ENCODE measurements around the gene POP5. TPM values are rescaled to one million over a fixed set of nuclear protein-coding genes. Genes with fewer than 3 reads are reported as not detected.

POP5 gene
- total RNA-seq, 1 experiment from 2014 or later, result 41.0 TPM

- no peaks in the 10 kb centered on the region for H3K9me3 ChIP-seq (ENCODE audit: low read depth, low read length, poor library complexity, severe bottlenecking)
- ChIA-PET POLR2A (ENCODE audit: low non-redundant PET) (no interaction called here), CTCF (interaction anchor here (0.6 kb wide), 1 partner anchor 319 kb away, joined by 4 read pairs; no protein-coding TSS in a partner anchor)
- H3K27me3 ChIP-seq (replicated peaks; ENCODE audit: insufficient read depth, low read depth, low read length, poor library complexity), result no peaks in the 10 kb centered on the region
- TF ChIP-seq CTCF (conservative IDR thresholded peaks at IDR 0.05; ENCODE audit: low read depth, low read length) (peak; percentile 25; the same call in 1 of the 2 replicates), EZH2 (IDR thresholded peaks at IDR 0.05; ENCODE audit: borderline replicate concordance, low read depth, low read length, poor library complexity, severe bottlenecking) (no peak)
- no peak overlapping the region for H3K27ac ChIP-seq (ENCODE audit: low read depth, low read length, poor library complexity, severe bottlenecking)
- DNase-seq (ENCODE audit: low spot score), result peak; percentile 52
- intact Hi-C loops (cut with micrococcal nuclease; ENCODE audit: unreplicated experiment), result loop anchor here (5.0 kb wide), 2 partner anchors 63 to 528 kb away; no protein-coding TSS in a partner anchor
- no peaks in the 10 kb centered on the region for H3K36me3 ChIP-seq (ENCODE audit: insufficient read depth, low read length, poor library complexity, severe bottlenecking)
- H3K4me3 ChIP-seq (ENCODE audit: low read depth, low read length, poor library complexity, severe bottlenecking), result peak overlapping the region; percentile 44
- no TSS peak for BruUV-seq (replicated peaks)
- H3K4me1 ChIP-seq (ENCODE audit: insufficient read depth, low read length, poor library complexity, severe bottlenecking), result peaks cover 10% of the 10 kb centered on the region
These were observed 3.3 kb upstream of the POP5 start for GRCh38 chr12:120584343-120585149.

- intact Hi-C loops (cut with micrococcal nuclease; ENCODE audit: unreplicated experiment), result loop anchor here (1.0 to 5.0 kb wide), 5 partner anchors 64 to 529 kb away; no protein-coding TSS in a partner anchor
- Histone ChIP-seq H3K9me3 (ENCODE audit: low read depth, low read length, poor library complexity, severe bottlenecking) (no peaks in the 10 kb centered on the region), H3K36me3 (ENCODE audit: insufficient read depth, low read length, poor library complexity, severe bottlenecking) (peaks cover 5% of the 10 kb centered on the region), H3K27me3 (replicated peaks; ENCODE audit: insufficient read depth, low read depth, low read length, poor library complexity) (no peaks in the 10 kb centered on the region), H3K4me1 (ENCODE audit: insufficient read depth, low read length, poor library complexity, severe bottlenecking) (peaks cover 10% of the 10 kb centered on the region), H3K4me3 (ENCODE audit: low read depth, low read length, poor library complexity, severe bottlenecking) (peak overlapping the region; percentile 44), H3K27ac (ENCODE audit: low read depth, low read length, poor library complexity, severe bottlenecking) (no peak overlapping the region)
- CTCF ChIA-PET, result interaction anchor here (0.6 to 1.2 kb wide), 2 partner anchors 320 to 388 kb away, joined by 3 to 4 read pairs; no protein-coding TSS in a partner anchor
- BruUV-seq (replicated peaks), result no TSS peak
- POLR2A ChIA-PET (ENCODE audit: low non-redundant PET), result no interaction called here
- TF ChIP-seq EZH2 (IDR thresholded peaks at IDR 0.05; ENCODE audit: borderline replicate concordance, low read depth, low read length, poor library complexity, severe bottlenecking) (no peak), CTCF (conservative IDR thresholded peaks at IDR 0.05; ENCODE audit: low read depth, low read length) (peak; percentile 95)
- DNase-seq (ENCODE audit: low spot score), result peak; percentile 86
These were observed 2.4 kb upstream of the POP5 start for GRCh38 chr12:120583478-120584030.

GRCh38 chr12:120581998-120582397 is 796 bp upstream of the POP5 start:
- Histone ChIP-seq H3K27ac (ENCODE audit: low read depth, low read length, poor library complexity, severe bottlenecking) (no peak overlapping the region), H3K36me3 (ENCODE audit: insufficient read depth, low read length, poor library complexity, severe bottlenecking) (peaks cover 20% of the 10 kb centered on the region), H3K27me3 (replicated peaks; ENCODE audit: insufficient read depth, low read depth, low read length, poor library complexity) (no peaks in the 10 kb centered on the region), H3K4me3 (ENCODE audit: low read depth, low read length, poor library complexity, severe bottlenecking) (peak overlapping the region; percentile 89), H3K4me1 (ENCODE audit: insufficient read depth, low read length, poor library complexity, severe bottlenecking) (peaks cover 10% of the 10 kb centered on the region), H3K9me3 (ENCODE audit: low read depth, low read length, poor library complexity, severe bottlenecking) (no peaks in the 10 kb centered on the region)
- peak; percentile 17 for DNase-seq (ENCODE audit: low spot score)
- POLR2A ChIA-PET (ENCODE audit: low non-redundant PET), result no interaction called here
- CTCF ChIA-PET, result interaction anchor here (0.5 to 1.4 kb wide), 2 partner anchors 85 to 390 kb away, joined by 3 to 5 read pairs; no protein-coding TSS in a partner anchor
- TF ChIP-seq EZH2 (IDR thresholded peaks at IDR 0.05; ENCODE audit: borderline replicate concordance, low read depth, low read length, poor library complexity, severe bottlenecking) (no peak), CTCF (conservative IDR thresholded peaks at IDR 0.05; ENCODE audit: low read depth, low read length) (no peak)
- intact Hi-C loops (cut with micrococcal nuclease; ENCODE audit: unreplicated experiment), result loop anchor here (2.0 to 5.0 kb wide), 4 partner anchors 65 to 530 kb away; no protein-coding TSS in a partner anchor
- no TSS peak for BruUV-seq (replicated peaks)
